NAMALWA (cell line): ENCODE results near the gene TMEM129.

Source experiments
- DNase-seq: peaks from one replicate; pipeline ENCODE4 v3.0.0-alpha.2; 2015; ENCODE audit warnings: low spot score

Gene TMEM129

DNA sequence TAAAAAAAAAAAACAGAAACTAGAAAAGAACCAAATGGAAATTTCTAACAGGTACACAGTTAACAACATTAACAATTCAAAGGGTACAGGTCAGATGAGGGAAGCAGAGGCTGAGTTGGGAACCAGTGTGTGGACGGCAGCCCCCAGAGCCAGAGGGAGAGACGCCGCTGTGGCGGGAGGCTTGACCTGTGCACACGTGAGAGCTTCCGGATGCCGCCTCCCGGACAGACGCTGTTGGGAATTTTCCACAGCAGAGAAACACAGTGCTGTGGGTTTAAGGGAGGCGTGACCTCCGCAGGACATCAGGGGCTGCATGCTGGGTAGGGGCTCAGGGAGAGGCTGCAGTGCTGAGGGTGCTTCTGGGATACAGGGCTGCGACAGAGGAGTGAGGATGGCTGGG, 22.4 kb upstream of the TMEM129 start:
- DNase-seq = no peak

GRCh38 chr4:1741208-1741607, 20.1 kb upstream of the TMEM129 start:
- no peak for DNase-seq

- DNase-seq = no peak
Measured at GRCh38 chr4:1740021-1740545, 19.0 kb upstream of the TMEM129 start.

DNA sequence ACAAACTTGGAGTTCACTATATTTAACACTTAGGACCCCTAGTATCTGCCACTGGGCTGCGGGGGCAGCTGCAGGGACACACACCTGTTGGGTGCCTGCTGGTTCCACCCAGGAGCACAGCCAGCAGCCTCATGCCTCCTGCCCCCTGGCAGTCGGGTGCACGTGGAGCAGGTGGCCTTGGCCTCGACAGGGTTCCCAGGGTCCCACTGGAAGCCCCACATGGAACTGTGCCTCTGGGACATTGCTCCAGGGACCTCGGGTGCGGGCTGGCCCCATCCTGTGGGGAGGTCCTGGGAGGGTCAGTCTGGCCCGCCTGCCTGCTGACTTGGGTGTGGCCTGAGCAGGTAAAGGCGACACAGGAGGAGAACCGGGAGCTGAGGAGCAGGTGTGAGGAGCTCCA, 18.2 kb upstream of the TMEM129 start:
- DNase-seq = no peak

DNA sequence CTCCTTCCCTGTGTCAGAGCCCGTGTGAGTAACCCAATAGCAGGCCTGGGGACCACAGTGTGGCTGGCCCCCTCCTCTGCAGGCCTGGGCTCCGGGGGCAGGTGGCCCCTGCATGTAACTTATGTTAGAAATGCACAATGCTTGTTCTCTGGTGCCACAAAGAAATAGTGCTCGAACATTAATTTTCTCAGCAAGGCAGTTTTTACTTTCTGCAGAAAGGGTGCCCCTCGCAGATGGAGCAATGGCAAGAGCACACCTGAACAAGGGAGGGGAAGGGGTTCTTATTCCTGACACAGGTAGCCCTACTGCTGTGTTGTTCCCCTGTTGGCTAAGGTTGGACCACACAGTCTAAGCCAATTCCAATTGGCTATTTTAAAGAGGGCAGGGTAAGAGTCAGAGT, 17.3 kb upstream of the TMEM129 start:
- no peak for DNase-seq

DNA sequence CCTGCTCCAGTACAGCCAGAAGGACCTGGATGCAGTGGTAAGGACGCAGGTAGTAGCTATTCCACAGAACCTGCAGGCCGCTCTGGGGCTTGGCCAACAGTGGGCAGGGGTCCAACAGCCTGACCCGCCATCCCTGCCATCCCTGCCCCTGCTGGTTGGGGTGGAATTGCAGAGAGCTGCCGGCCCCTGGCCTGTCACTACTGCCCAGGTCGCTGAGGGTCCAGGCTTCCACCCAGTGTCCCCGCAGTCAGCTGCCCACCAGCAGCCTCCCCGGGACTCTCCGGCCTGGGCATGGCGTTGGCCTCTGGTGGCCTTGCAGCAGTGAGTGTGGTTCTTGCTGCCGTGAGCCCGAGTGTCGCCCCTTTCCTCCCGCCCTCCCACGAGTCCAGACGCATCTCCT, 16.5 kb upstream of the TMEM129 start:
- DNase-seq = no peak

DNA sequence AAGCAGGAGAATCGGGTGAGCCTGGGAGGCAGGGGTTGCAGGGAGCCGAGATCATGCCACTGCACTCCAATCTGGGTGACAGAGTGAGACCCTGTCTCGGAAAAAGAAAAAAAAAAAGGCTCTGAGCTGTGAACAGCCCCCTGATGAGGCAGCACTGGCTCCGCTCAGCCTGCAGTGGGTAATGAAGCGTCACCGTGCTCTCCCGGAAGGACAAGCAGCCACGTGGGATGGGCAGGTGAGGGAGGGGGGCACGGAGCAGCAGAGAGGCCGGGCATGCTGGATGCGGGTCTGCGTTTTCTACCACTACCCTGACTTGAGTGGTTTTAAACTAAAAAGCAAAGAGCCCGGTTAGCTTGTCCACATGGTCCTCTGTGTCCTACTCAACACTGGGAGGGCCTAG, 15.7 kb upstream of the TMEM129 start:
- no peak for DNase-seq

DNA sequence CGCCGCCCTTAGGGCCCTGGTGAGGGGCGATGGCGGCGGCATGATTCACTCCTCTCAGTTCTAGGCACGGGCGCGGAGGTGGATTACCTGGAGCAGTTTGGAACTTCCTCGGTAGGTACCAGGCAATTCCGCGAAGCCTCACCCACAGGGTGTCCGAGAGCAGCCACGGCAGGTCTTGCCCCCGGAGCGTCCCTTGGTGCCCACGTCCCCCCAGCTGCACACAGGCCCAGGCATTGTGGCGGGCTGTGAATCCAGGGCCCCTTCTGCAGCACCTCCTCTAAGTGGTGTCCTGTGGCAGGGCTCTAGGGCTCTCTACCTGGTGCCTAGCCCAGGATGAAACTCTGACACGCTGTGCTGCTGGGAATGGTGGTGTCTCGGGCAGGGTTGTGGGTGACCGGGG, 14.1 kb upstream of the TMEM129 start:
- no peak for DNase-seq

GRCh38 chr4:1732911-1733310, 11.8 kb upstream of the TMEM129 start:
- DNase-seq = no peak

DNA sequence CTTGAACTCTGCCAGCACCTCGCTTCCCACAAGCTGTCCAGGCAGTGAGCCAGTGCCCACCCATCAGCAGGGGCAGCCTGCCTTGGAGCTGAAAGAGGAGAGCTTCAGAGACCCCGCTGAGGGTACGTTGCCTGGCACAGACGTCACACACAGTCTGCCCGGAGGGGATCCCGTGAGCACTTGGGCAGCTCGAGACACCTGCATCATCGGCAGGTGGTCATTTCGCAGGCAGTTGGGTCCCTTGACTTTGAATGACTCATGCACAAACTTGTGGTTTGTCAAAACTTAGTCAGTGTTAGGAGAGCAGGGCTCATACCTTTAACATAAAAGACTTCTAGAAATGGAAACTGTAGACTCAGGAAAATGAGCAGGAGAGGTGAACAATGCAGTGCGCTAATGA, 10.1 kb upstream of the TMEM129 start:
- no peak for DNase-seq

DNA sequence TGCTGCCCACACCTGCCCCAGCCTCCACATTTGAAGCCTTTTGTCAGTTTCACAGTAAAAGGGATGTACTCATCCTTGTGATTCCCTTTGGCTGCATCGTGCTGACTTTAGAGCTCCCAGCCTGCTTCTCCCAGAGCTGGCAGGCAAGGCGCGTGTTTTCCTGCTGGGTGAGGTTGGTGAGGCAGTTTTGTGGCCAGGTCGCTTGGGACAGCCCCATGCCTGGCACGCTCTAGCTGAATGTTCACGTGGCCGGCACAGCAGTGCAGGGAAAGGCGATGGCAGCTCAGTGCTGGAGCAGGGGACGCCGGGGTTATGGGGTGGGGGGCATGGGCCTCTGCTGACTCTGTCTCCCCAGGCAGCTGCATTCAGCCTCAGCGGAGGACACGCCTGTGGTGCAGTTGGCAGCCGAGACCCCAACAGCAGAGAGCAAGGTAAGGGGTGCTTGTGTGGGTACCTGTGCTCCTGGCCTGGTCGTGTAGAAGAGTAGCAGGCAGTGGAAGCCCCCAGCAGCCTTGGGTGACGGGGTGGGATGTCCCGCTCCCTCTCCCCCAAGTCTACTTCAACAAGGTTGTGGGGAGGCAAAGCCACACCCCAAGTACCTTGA, 9.5 kb upstream of the TMEM129 start:
- DNase-seq = no peak

GRCh38 chr4:1728061-1728980, 7.2 kb upstream of the TMEM129 start:
- DNase-seq = no peak

- no peak for DNase-seq
Measured at GRCh38 chr4:1727117-1728031, 6.3 kb upstream of the TMEM129 start.

DNA sequence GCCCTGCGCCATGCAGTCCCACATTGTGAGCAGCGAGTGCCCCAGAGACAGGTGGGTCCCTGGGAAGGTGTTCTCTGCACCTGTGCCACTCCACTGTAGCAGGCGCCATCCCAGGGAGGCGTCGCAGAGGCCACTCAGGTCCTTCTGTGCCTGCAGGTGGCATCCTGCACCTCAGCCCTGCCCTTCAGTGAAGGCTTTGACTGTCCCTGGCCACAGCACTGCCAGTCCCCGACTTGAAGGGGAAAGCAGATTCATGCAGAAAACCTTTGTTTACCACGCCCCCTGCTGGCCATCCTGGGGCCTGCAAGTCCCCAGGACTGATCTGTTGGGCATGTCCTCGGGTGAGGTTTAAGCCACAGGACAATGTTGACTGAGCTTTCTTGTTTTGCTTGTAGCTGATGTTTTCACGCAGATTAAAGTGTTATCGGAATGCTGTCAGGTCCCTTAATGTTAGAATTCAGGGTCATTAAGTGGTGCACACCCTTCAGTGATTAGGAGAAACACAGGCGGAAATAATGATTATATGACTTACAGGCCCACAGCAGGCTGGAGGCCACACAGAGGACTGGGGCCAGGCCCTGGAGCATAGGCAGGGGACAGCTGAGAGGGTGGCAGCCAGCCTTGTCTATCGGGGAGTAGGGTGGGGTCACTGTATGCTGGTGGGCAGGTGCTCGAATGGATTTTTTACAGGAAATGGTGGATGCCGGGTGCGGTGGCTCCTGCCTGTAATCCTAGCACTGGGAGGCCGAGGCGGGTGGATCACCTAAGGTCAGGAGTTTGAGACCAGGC, 5.2 kb upstream of the TMEM129 start:
- peak; percentile 90 for DNase-seq

DNA sequence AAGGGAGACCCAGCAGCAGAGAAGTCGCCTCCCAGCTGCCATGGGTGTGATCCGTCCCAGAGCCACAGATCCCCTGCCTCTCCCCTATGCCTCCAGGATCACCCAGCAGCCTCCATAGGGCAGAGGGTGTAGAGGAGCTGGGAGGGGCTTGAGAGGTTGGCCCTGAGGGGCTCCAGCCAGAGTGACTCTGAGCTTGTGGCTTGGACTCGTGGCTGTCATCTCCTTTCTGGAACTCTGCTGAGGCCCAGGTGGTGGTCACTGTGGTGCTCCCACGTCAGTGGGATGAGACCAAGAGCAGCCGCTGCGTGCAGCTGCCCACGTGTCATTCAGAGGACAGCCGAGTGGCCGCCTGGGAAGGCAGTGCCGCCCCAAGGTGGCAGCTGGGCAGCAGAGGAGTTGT, 4.4 kb upstream of the TMEM129 start:
- no peak for DNase-seq

DNA sequence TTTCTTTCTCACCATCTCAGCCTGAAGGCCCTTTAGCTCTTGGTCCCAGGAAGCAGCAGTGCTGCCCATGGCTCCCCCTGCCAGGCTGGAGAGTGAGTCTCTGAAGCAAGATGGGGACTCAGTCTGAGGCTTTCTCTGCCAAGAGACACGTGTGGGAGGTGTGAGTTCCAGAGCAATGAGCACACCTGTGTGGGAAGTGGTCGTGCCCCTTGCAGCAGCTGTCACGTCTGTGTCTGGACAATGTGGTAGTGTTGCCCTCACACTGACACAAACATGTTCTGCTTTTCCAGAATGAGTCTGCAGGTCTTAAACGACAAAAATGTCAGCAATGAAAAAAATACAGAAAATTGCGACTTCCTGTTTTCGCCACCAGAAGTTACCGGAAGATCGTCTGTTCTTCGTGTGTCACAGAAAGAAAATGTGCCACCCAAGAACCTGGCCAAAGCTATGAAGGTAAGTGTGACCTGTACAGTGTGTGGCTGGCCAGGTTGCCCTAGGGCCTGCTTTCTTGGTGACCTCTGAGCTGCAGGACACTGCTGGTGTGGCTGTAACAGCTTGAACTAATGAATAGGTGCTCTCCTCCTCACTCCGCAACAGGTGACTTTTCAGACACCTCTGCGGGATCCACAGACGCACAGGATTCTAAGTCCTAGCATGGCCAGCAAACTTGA, 2.1 kb upstream of the TMEM129 start:
- peak; percentile 92 for DNase-seq

- no peak for DNase-seq
Measured at GRCh38 chr4:1722551-1723118, 1.5 kb upstream of the TMEM129 start.

DNA sequence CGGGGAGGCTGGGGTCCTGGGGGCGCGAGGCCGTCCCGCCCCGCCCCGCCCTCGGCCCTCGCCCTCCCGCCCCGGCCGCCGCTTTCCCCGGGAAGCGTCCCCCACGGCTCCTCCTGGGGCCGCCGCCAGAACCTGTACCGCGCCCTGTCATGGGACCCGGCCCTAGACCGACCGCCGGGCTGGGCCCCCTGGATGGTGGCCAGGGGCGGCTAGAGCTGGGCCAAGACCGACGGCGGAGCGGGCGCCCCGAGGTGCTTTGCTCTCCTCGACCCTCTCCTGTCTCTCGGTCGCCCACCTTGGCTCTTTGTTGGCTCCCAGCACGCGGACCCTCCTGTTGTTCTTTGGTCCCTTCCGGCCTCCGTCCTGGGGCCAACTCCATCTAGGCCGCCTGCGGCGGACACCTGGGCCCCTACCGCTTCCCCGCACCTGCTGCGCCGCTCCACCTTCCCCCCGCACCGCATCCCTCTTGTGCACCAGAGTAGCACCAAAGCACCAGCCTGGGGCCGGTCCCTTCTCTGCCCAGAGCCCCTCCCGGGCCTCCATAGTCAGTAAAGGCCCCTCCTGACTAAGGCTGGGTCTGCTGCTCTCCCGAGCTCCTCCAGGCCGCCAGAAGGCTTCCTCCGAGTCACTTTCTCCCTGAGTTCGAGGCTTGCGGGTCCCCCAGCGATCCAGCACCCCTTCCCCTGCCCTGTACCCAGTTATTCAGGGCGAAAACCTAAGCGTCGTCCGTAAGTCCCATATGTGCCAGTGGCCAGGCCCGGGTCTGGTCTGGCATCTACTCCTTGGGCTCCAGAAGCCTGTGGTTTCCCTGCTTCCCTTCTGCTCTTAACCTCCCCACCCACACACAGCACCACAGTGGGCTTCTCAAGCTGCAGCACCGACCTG, 785 bp upstream of the TMEM129 start:
- peak; percentile 59 for DNase-seq

GRCh38 chr4:1720163-1720983, 750 bp downstream of the TMEM129 start:
- DNase-seq = peak; percentile 56
